H7 (cell line): ENCODE data around the gene LY6G6F. TPM values are rescaled to one million over a fixed set of nuclear protein-coding genes. Genes with fewer than 3 reads are reported as not detected.

Source experiments
- DNase-seq: peaks from one replicate; pipeline ENCODE4 v3.0.0; 2012
- H3K27me3 ChIP-seq: 2 replicates; pipeline ENCODE4 v1.6.0; 2011; ENCODE audit warnings: mild to moderate bottlenecking, low read length; ENCODE audit not compliant: control insufficient read depth, insufficient read depth
- H3K36me3 ChIP-seq: replicated peaks from 2 replicates; pipeline ENCODE4 v1.5.1; 2011; ENCODE audit warnings: low read length; ENCODE audit not compliant: control insufficient read depth, insufficient read depth
- H3K4me3 ChIP-seq: 2 replicates; pipeline ENCODE4 v1.5.1; 2011; ENCODE audit warnings: low read depth, mild to moderate bottlenecking, control low read depth, low read length, moderate library complexity; ENCODE audit not compliant: insufficient read depth
- total RNA-seq: library from RNA; depleted of rRNA; stranded (reverse); fragments of >200 nt; shearing (Covaris generic); gene quantifications from 2 replicates; pipeline ENCODE4 v1.2.3, GENCODE V29; 2014; rRNA removed

The LY6G6F gene
- total RNA-seq, 1 experiment from 2014 or later, result not detected

GRCh38 chr6:31741815-31742214, 35.1 kb downstream of the LY6G6F start:
- Histone ChIP-seq H3K27me3 (no peaks in the 10 kb centered on the region), H3K36me3 (peaks cover 4% of the 10 kb centered on the region)
- DNase-seq, result no peak

DNA sequence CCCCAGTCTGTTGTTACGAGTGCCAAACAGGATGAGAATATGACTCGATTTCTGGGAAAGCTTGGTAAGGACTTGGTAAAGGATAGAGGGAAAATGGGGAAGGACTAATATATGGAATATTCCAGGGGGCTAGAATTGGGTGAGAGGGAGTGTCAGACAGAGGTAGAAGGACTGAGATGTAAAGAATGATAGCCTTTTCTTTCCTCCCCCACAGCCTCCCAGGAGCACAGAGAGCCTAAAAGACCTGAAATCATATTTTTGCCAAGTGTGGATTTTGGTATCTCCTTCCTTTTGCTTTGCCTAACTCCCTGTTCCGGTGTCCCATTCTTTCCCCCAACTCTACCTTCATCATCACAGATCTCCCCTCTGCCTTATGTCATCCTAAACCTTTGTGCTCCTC, 36.2 kb downstream of the LY6G6F start:
- Histone ChIP-seq H3K4me3 (no peak overlapping the region), H3K36me3 (peaks cover 9% of the 10 kb centered on the region), H3K27me3 (no peaks in the 10 kb centered on the region)
- DNase-seq, result no peak

More at GRCh38 chr6:31741815-31742214, 35.1 kb downstream of the LY6G6F start:
- no peak overlapping the region for H3K4me3 ChIP-seq

DNA sequence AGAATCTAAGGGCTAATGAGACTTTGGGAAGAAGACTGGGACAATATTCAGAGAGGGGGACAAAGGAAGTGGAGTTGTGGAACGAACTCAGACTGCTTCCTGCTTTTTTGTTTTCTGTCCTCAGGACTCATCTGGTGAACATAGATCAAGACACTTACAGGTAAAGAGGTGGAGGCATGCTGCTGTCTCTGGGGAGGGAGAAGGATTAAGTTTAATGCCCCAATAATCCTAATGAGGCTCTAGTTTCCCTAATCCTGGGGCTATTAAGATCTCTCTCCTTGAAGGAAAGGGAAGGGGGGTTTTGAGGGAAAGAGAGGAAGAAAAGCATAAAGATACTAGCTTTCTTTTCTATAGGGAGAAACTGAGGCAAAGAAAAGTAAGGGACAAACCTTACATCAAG, 37.8 kb downstream of the LY6G6F start:
- Histone ChIP-seq H3K36me3 (peaks cover 10% of the 10 kb centered on the region), H3K4me3 (no peak overlapping the region), H3K27me3 (no peaks in the 10 kb centered on the region)
- DNase-seq, result no peak

DNA sequence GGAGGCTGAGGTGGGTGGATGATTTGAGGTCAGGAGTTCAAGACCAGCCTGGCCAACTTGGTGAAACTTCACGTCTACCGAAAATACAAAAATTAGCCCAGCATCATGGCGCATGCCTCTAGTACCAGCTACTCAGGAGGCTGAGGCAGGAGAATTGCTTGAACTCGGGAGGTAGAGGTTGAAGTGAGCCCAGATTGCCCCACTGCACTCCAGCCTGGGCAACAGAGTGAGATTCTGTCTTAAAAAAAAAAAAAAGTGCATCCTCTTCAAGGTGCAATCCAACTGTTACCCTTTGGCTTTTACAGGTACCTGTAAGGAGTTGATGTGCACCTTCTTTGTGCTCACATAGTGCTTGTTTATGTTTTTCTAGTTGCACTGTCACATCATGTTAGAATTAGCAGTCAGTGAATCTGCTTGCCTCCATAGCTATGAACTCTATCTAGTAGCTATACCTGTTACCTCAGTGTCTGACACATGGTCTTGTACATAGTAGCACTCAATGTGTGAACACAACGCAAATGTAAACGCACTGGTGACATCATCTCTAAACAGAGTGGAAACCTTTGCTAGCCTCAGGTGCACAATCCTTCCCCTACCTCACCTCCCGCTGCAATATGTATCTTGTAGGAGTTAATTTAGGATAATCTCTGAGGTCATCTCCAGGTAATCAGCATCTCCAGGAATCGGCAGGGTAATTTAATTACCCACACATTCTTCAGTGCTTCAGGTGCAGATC, 42.8 kb downstream of the LY6G6F start:
- no peak for DNase-seq
- no peak overlapping the region for H3K4me3 ChIP-seq
- H3K36me3 ChIP-seq, result peaks cover 6% of the 10 kb centered on the region
- H3K27me3 ChIP-seq, result no peaks in the 10 kb centered on the region

DNA sequence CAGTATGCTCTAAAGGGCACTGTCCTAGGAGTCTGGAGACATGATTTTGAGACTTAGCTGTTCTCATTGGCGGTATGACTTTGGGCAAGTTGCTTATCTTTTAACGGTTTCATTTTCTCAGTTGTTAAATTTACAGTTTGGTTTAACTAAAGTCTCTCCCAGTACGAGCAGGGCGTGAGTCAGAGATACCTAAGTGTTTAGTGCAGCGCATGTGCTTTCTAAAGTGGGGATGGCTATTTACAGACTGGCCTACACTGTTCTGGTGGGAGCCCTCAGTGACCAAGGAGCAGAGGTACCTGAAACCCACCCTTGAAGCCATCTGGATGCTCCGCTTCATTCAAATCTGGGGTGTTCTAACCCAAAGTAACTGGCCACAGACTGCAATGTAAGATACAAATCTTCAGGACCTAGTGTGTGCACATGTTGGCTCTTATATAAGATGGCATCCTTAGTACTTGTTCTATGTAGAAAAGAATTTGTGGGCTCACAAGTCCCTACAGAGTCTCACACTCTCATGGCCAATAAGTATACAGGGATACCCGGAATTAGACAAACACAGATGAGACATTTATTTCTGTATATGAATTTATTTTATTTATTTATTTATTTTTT, 43.9 kb downstream of the LY6G6F start:
- Histone ChIP-seq H3K27me3 (no peaks in the 10 kb centered on the region), H3K4me3 (no peak overlapping the region), H3K36me3 (peaks cover 6% of the 10 kb centered on the region)
- no peak for DNase-seq

DNA sequence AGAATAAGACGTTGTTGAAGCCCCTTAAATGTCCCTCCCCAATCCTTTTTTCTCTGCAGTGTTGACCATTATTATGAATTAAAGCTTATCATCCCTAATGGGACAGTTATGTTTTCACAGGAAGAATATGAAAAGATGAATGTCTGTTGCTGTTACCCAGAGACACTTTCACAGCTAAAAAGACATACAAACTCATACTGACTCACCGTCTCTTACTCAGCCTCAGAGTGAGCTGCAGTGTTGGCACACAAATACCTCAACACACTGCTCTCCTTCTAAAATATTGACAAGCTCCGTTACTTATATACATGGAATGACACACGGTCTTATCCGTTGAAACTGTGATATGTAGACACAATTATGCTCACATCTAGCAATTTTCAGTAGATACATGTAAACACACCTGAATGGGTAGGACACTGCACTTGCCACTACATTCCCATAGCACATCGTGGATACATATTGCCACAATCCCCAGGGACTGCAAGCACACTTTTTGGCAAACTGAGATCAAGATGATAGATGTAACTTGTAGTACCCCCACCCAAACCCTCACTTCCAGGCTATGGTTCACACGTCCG, 46.2 kb downstream of the LY6G6F start:
- Histone ChIP-seq H3K36me3 (peaks cover under 1% of the 10 kb centered on the region; the same call in 1 of the 2 replicates), H3K27me3 (no peaks in the 10 kb centered on the region), H3K4me3 (no peak overlapping the region)
- DNase-seq, result no peak

GRCh38 chr6:31758281-31758680, 51.6 kb downstream of the LY6G6F start:
- Histone ChIP-seq H3K4me3 (no peak overlapping the region), H3K27me3 (no peaks in the 10 kb centered on the region), H3K36me3 (peaks cover 19% of the 10 kb centered on the region)
- DNase-seq, result no peak

Other genes with a start within 250 kb of the LY6G6F start
- gene MICB, start 208.7 kb upstream of the LY6G6F start, total RNA-seq, result 50.3 and 55.4 TPM in 2 replicates
- not detected in 2 replicates for gene MCCD1, start 177.9 kb upstream of the LY6G6F start, total RNA-seq
- 787 and 872 TPM in 2 replicates for gene DDX39B, start 164.9 kb upstream of the LY6G6F start, total RNA-seq
- gene ATP6V1G2, start 160.3 kb upstream of the LY6G6F start, total RNA-seq, result 3.5 and 7.0 TPM in 2 replicates
- 33.2 and 34.2 TPM in 2 replicates for gene NFKBIL1, start 159.3 kb upstream of the LY6G6F start, total RNA-seq
- gene LTA, start 134.6 kb upstream of the LY6G6F start, total RNA-seq, result 0.44 TPM in 1 of 2 replicates, not detected in the other
- gene TNF, start 131.3 kb upstream of the LY6G6F start, total RNA-seq, result not detected in 2 replicates
- gene LTB, start 124.4 kb upstream of the LY6G6F start, total RNA-seq, result 0.35 TPM in 1 of 2 replicates, not detected in the other
- not detected in 2 replicates for gene LST1, start 120.6 kb upstream of the LY6G6F start, total RNA-seq
- gene NCR3, start 113.9 kb upstream of the LY6G6F start, total RNA-seq, result not detected in 2 replicates
- gene AIF1, start 91.6 kb upstream of the LY6G6F start, total RNA-seq, result 0.48 and 1.4 TPM in 2 replicates
- gene PRRC2A, start 86.2 kb upstream of the LY6G6F start, total RNA-seq, result 163 and 176 TPM in 2 replicates
- 320 and 331 TPM in 2 replicates for gene BAG6, start 54.2 kb upstream of the LY6G6F start, total RNA-seq
- 3.3 and 4.2 TPM in 2 replicates for gene APOM, start 51.0 kb upstream of the LY6G6F start, total RNA-seq
- 17.3 and 17.6 TPM in 2 replicates for gene C6orf47, start 46.1 kb upstream of the LY6G6F start, total RNA-seq
- 28.6 and 33.3 TPM in 2 replicates for gene GPANK1, start 41.9 kb upstream of the LY6G6F start, total RNA-seq
- gene CSNK2B, start 40.8 kb upstream of the LY6G6F start, total RNA-seq, result 197 and 224 TPM in 2 replicates
- gene LY6G5B, start 36.9 kb upstream of the LY6G6F start, total RNA-seq, result 2.9 and 4.2 TPM in 2 replicates
- 0.70 and 2.0 TPM in 2 replicates for gene LY6G5C, start 25.8 kb upstream of the LY6G6F start, total RNA-seq
- 35.7 and 39.7 TPM in 2 replicates for gene ABHD16A, start 3.5 kb upstream of the LY6G6F start, total RNA-seq
- gene LY6G6D, start 8.5 kb downstream of the LY6G6F start, total RNA-seq, result 2.8 TPM in 1 of 2 replicates, not detected in the other
- gene LY6G6C, start 14.9 kb downstream of the LY6G6F start, total RNA-seq, result not detected in 2 replicates
- gene MPIG6B, start 16.5 kb downstream of the LY6G6F start, total RNA-seq, result not detected in 2 replicates
- 83.6 and 99.2 TPM in 2 replicates for gene DDAH2, start 22.4 kb downstream of the LY6G6F start, total RNA-seq
- 456 and 621 TPM in 2 replicates for gene CLIC1, start 29.7 kb downstream of the LY6G6F start, total RNA-seq
- gene MSH5, start 33.1 kb downstream of the LY6G6F start, total RNA-seq, result 19.5 and 28.4 TPM in 2 replicates
- gene SAPCD1, start 55.8 kb downstream of the LY6G6F start, total RNA-seq, result 1.8 and 7.7 TPM in 2 replicates
- 0.44 and 2.1 TPM in 2 replicates for gene VWA7, start 70.5 kb downstream of the LY6G6F start, total RNA-seq
- gene VARS1, start 88.9 kb downstream of the LY6G6F start, total RNA-seq, result 114 and 115 TPM in 2 replicates
- gene LSM2, start 100.1 kb downstream of the LY6G6F start, total RNA-seq, result 108 and 150 TPM in 2 replicates
- 0.15 and 0.55 TPM in 2 replicates for gene HSPA1L, start 108.4 kb downstream of the LY6G6F start, total RNA-seq
- gene HSPA1A, start 108.7 kb downstream of the LY6G6F start, total RNA-seq, result 45.7 and 58.5 TPM in 2 replicates
- gene HSPA1B, start 120.9 kb downstream of the LY6G6F start, total RNA-seq, result 63.3 and 70.4 TPM in 2 replicates
- gene NEU1, start 156.0 kb downstream of the LY6G6F start, total RNA-seq, result 56.2 and 58.6 TPM in 2 replicates
- gene SLC44A4, start 172.1 kb downstream of the LY6G6F start, total RNA-seq, result 0.42 and 0.48 TPM in 2 replicates
- gene EHMT2, start 190.8 kb downstream of the LY6G6F start, total RNA-seq, result 134 and 136 TPM in 2 replicates
- gene ZBTB12, start 195.2 kb downstream of the LY6G6F start, total RNA-seq, result 7.9 and 8.7 TPM in 2 replicates
- gene C2, start 220.9 kb downstream of the LY6G6F start, total RNA-seq, result 0.63 and 1.7 TPM in 2 replicates
- gene CFB, start 239.2 kb downstream of the LY6G6F start, total RNA-seq, result not detected in 2 replicates